ENCODE results near the gene CD6.

DNA sequence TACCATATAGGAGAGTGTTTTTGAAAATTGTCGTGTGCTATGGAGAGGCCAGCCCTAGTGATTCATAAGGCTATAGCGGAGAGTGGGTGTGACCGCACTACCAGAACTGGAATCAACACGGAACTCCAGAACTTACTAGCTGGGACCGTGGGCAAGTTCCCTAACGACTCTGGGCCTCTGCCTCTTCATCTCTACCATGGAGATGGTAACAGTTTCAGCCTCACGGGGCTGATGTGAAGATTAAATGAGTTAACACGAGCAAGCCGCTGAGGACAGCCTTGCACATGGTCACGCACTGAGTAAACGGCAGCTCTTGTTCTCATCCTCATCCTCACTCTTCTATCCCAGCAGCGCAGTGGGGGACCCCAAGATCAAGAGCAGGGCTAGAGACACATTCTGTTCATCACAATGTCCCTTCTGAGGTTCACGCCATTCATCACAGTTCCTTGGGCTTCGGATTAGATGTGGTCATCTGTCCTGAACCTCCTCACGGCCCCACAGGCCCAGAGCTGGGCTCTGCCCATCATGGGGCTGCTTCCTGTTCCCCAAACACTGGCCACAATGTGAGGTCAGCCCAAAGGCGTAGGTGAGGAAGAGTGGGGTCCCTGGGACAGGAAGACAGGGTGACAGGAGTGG lies 83.6 kb downstream of the CD6 start:
- TF ChIP-seq, protein P1, sequence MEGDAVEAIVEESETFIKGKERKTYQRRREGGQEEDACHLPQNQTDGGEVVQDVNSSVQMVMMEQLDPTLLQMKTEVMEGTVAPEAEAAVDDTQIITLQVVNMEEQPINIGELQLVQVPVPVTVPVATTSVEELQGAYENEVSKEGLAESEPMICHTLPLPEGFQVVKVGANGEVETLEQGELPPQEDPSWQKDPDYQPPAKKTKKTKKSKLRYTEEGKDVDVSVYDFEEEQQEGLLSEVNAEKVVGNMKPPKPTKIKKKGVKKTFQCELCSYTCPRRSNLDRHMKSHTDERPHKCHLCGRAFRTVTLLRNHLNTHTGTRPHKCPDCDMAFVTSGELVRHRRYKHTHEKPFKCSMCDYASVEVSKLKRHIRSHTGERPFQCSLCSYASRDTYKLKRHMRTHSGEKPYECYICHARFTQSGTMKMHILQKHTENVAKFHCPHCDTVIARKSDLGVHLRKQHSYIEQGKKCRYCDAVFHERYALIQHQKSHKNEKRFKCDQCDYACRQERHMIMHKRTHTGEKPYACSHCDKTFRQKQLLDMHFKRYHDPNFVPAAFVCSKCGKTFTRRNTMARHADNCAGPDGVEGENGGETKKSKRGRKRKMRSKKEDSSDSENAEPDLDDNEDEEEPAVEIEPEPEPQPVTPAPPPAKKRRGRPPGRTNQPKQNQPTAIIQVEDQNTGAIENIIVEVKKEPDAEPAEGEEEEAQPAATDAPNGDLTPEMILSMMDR (IDR thresholded peaks at IDR 0.05) = no peak
- TF ChIP-seq POLR2A (IDR thresholded peaks at IDR 0.05) = no peak

All from heart left ventricle (tissue), 13 donors.